Measurements from ENCODE around the gene SPSB4. TPM values are rescaled to one million over a fixed set of nuclear protein-coding genes. Genes with fewer than 3 reads are reported as not detected.

The SPSB4 gene
- total RNA-seq, 1 donor from 2014 or later = 1.2 TPM

DNA sequence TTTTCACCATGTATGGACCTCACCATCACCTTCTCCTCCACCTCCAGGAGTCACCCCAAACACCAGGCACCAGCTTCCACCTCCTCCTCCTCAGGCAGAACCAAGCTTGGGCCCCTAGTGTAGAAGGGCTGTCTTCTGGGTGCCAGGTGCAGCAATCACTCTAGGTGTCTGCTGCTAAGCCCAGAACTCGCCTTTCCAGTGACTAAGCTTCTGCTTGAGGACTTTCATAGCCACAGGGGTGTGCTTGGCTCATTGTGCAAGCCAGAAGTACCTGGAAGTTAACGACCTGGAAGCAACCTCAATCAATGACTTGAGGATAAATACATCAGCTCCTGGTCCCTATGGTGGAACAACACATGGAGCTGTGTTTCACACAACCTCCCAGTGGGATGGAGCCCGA lies 130.7 kb downstream of the SPSB4 start:
- no peak overlapping the region for H3K4me3 Mint-ChIP-seq (ENCODE audit: unreplicated experiment)
- TF ChIP-seq CTCF (IDR thresholded peaks at IDR 0.05; ENCODE audit: unreplicated experiment) = no peak
- no peak for DNase-seq (ENCODE audit: low spot score)
- H3K36me3 Mint-ChIP-seq (ENCODE audit: low read depth, unreplicated experiment) = no peaks in the 10 kb centered on the region
- no peaks in the 10 kb centered on the region for H3K4me1 Mint-ChIP-seq (ENCODE audit: unreplicated experiment)
- no peaks in the 10 kb centered on the region for H3K27me3 Mint-ChIP-seq (ENCODE audit: unreplicated experiment)
- peaks cover 3% of the 10 kb centered on the region for H3K9me3 Mint-ChIP-seq (ENCODE audit: unreplicated experiment)
- no peak overlapping the region for H3K27ac Mint-ChIP-seq (ENCODE audit: unreplicated experiment)

DNA sequence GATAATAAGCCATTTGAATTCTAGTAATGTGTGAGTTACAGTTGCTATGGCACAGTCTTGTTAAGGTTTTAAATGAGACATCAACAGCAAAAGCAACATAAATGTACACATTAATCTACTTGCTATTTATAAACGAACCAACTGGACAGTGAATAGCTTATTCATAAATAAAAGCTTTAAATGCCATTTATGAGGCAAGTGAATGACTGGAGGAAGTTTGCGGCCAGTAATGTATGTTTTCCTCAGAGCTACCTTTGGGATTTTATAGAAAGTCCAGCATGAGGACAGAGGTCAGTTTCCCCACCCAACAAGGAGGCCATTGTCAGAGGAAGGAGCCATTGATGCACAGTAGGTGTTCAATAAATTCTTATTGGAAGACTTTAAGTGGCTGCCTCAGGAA lies 132.5 kb downstream of the SPSB4 start:
- H3K9me3 Mint-ChIP-seq (ENCODE audit: unreplicated experiment) = peaks cover 3% of the 10 kb centered on the region
- no peak for DNase-seq (ENCODE audit: low spot score)
- H3K27me3 Mint-ChIP-seq (ENCODE audit: unreplicated experiment) = peaks cover 2% of the 10 kb centered on the region
- no peak for TF ChIP-seq CTCF (IDR thresholded peaks at IDR 0.05; ENCODE audit: unreplicated experiment)
- no peaks in the 10 kb centered on the region for H3K36me3 Mint-ChIP-seq (ENCODE audit: low read depth, unreplicated experiment)
- no peak overlapping the region for H3K4me3 Mint-ChIP-seq (ENCODE audit: unreplicated experiment)
- H3K27ac Mint-ChIP-seq (ENCODE audit: unreplicated experiment) = no peak overlapping the region
- no peaks in the 10 kb centered on the region for H3K4me1 Mint-ChIP-seq (ENCODE audit: unreplicated experiment)

GRCh38 chr3:141184430-141184829 lies 133.3 kb downstream of the SPSB4 start:
- no peak for DNase-seq (ENCODE audit: low spot score)
- no peak overlapping the region for H3K4me3 Mint-ChIP-seq (ENCODE audit: unreplicated experiment)
- H3K36me3 Mint-ChIP-seq (ENCODE audit: low read depth, unreplicated experiment) = no peaks in the 10 kb centered on the region
- H3K27ac Mint-ChIP-seq (ENCODE audit: unreplicated experiment) = no peak overlapping the region
- no peaks in the 10 kb centered on the region for H3K4me1 Mint-ChIP-seq (ENCODE audit: unreplicated experiment)
- H3K27me3 Mint-ChIP-seq (ENCODE audit: unreplicated experiment) = peaks cover 2% of the 10 kb centered on the region
- H3K9me3 Mint-ChIP-seq (ENCODE audit: unreplicated experiment) = peaks cover 1% of the 10 kb centered on the region
- TF ChIP-seq CTCF (IDR thresholded peaks at IDR 0.05; ENCODE audit: unreplicated experiment) = no peak

GRCh38 chr3:141191097-141191749 lies 140.1 kb downstream of the SPSB4 start:
- H3K4me3 Mint-ChIP-seq (ENCODE audit: unreplicated experiment) = no peak overlapping the region
- H3K36me3 Mint-ChIP-seq (ENCODE audit: low read depth, unreplicated experiment) = no peaks in the 10 kb centered on the region
- peaks cover 6% of the 10 kb centered on the region for H3K27me3 Mint-ChIP-seq (ENCODE audit: unreplicated experiment)
- H3K9me3 Mint-ChIP-seq (ENCODE audit: unreplicated experiment) = no peaks in the 10 kb centered on the region
- H3K27ac Mint-ChIP-seq (ENCODE audit: unreplicated experiment) = no peak overlapping the region
- H3K4me1 Mint-ChIP-seq (ENCODE audit: unreplicated experiment) = no peaks in the 10 kb centered on the region
- no peak for TF ChIP-seq CTCF (IDR thresholded peaks at IDR 0.05; ENCODE audit: unreplicated experiment)
- DNase-seq (ENCODE audit: low spot score) = no peak

DNA sequence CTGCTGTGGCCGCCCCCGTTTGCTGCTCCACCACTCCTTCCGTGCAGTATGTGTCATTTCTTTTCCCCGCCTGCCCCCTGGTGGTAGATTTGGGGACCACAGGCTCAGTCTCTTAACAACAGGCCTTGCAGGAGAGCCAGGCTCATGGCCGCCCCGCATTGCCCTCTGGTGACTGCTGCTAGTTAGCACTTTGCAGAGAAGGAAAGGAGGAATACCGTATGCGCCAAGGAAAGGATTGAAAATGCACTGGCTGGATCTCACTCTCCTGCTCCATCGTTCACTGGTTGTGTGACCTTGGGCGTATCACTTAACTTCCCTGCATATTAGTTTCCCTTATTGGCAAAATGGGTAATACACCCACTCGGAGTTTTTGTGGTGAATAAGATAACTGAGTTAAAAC lies 141.2 kb downstream of the SPSB4 start:
- Mint-ChIP-seq H3K4me3 (ENCODE audit: unreplicated experiment) (no peak overlapping the region), H3K4me1 (ENCODE audit: unreplicated experiment) (no peaks in the 10 kb centered on the region), H3K27ac (ENCODE audit: unreplicated experiment) (no peak overlapping the region), H3K27me3 (ENCODE audit: unreplicated experiment) (peaks cover 6% of the 10 kb centered on the region), H3K9me3 (ENCODE audit: unreplicated experiment) (no peaks in the 10 kb centered on the region), H3K36me3 (ENCODE audit: low read depth, unreplicated experiment) (no peaks in the 10 kb centered on the region)
- DNase-seq (ENCODE audit: low spot score) = peak; percentile 100
- peak; percentile 99 for TF ChIP-seq CTCF (IDR thresholded peaks at IDR 0.05; ENCODE audit: unreplicated experiment)

Data from endothelial cell (in vitro differentiated cells).